SK-N-SH (cell line): ENCODE measurements around the gene ALDH7A1. TPM values are rescaled to one million over a fixed set of nuclear protein-coding genes. Genes with fewer than 3 reads are reported as not detected.

ENCODE experiments used
- CTCF ChIA-PET: fragments of 300-600, 350-600 bp; formaldehyde crosslinking; extraction: SDS; loops from one replicate; lab custom pipeline; 2021; lab: Yijun Ruan, JAX
- POLR2A ChIA-PET: fragments of 350-600 bp; sonication (Branson Sonifier 250); formaldehyde crosslinking; extraction: SDS; loops from one replicate; lab custom pipeline; 2020; ENCODE audit warnings: antibody characterized with exemption, inconsistent platforms; lab: Yijun Ruan, JAX
- DNase-seq: peaks from one replicate; pipeline ENCODE4 v3.0.0; 2012
- H2AFZ ChIP-seq: fragments of 200-600 bp; sonication (generic); 2 replicates; pipeline ENCODE4 v1.8.1; 2016; ENCODE audit warnings: antibody characterized with exemption, mild to moderate bottlenecking, low read depth
- H3F3A ChIP-seq: fragments of 200-600 bp; sonication (generic); replicated peaks from 2 replicates; pipeline ENCODE3; 2016; ENCODE audit warnings: antibody characterized with exemption, mild to moderate bottlenecking; ENCODE audit not compliant: insufficient read depth
- H3K27ac ChIP-seq, 2 experiments: fragments of 200-500 bp in 1 of 2; fragments of 200-600 bp in 1 of 2; sonication (Bioruptor generic) in 1 of 2; sonication (generic), shearing (Covaris generic) in 1 of 2; 2 replicates each; pipeline versions ENCODE4 v1.5.1 to v1.6.1; 2014 to 2016; ENCODE audit warnings: low read depth in 2 of 2, inconsistent platforms in 1 of 2, low read length in 1 of 2, mild to moderate bottlenecking in 1 of 2, mixed read lengths in 1 of 2
- H3K27me3 ChIP-seq: fragments of 200-600 bp; sonication (generic), shearing (Covaris generic); 2 replicates; pipeline ENCODE4 v1.6.1; 2016; ENCODE audit warnings: mixed run types; ENCODE audit not compliant: insufficient read depth
- H3K36me3 ChIP-seq, 2 experiments: fragments of 200-500 bp in 1 of 2; fragments of 200-600 bp in 1 of 2; sonication (Bioruptor generic) in 1 of 2; sonication (generic) in 1 of 2; replicated peaks in 1 of 2; 2 replicates each; pipeline versions ENCODE3 to v1.5.1; 2014 to 2016; ENCODE audit warnings: low read length in 1 of 2, mild to moderate bottlenecking in 1 of 2; ENCODE audit not compliant: insufficient read depth in 2 of 2, control insufficient read depth in 1 of 2
- H3K4me1 ChIP-seq, 2 experiments: fragments of 200-500 bp in 1 of 2; fragments of 200-600 bp in 1 of 2; sonication (Bioruptor generic) in 1 of 2; sonication (generic), shearing (Covaris generic) in 1 of 2; 2 replicates each; pipeline versions ENCODE4 v1.5.1 to v1.6.1; 2014 to 2016; ENCODE audit warnings: low read depth in 1 of 2, low read length in 1 of 2, mixed run types in 1 of 2; ENCODE audit not compliant: insufficient read depth in 2 of 2, control insufficient read depth in 1 of 2
- H3K4me2 ChIP-seq: fragments of 200-600 bp; sonication (generic), shearing (Covaris generic); 2 replicates; pipeline ENCODE4 v1.6.1; 2017; ENCODE audit warnings: mixed run types
- H3K4me3 ChIP-seq, 2 experiments: fragments of 200-500 bp in 1 of 2; fragments of 200-600 bp in 1 of 2; sonication (Bioruptor generic) in 1 of 2; sonication (generic), shearing (Covaris generic) in 1 of 2; 2 replicates each; pipeline versions ENCODE4 v1.5.1 to v1.8.1; 2014 to 2016; ENCODE audit warnings: low read depth in 2 of 2, inconsistent platforms in 1 of 2, low read length in 1 of 2, mild to moderate bottlenecking in 1 of 2, mixed read lengths in 1 of 2, moderate library complexity in 1 of 2
- H3K79me2 ChIP-seq: fragments of 200-600 bp; sonication (generic); 2 replicates; pipeline ENCODE4 v1.8.1; 2017; ENCODE audit warnings: mild to moderate bottlenecking; ENCODE audit not compliant: insufficient read depth
- H3K9ac ChIP-seq: fragments of 200-600 bp; sonication (generic); 2 replicates; pipeline ENCODE4 v1.6.1; 2017; ENCODE audit warnings: mixed run types
- H3K9me2 ChIP-seq: fragments of 200-600 bp; sonication (generic); 2 replicates; pipeline ENCODE4 v1.6.1; 2017; ENCODE audit warnings: mixed run types
- H3K9me3 ChIP-seq: fragments of 200-600 bp; sonication (generic); 2 replicates; pipeline ENCODE4 v1.6.1; 2017; ENCODE audit warnings: mixed run types, mild to moderate bottlenecking, moderate library complexity
- H4K20me1 ChIP-seq: fragments of 200-600 bp; sonication (generic); 2 replicates; pipeline ENCODE4 v1.6.1; 2017; ENCODE audit warnings: mild to moderate bottlenecking, mixed run types; ENCODE audit not compliant: insufficient read depth
- CTCF ChIP-seq: fragments of 200-600 bp; sonication (generic); IDR thresholded peaks from 2 replicates; pipeline ENCODE4 v1.6.1; 2017; ENCODE audit warnings: antibody characterized with exemption, mild to moderate bottlenecking, moderate library complexity
- ELF1 ChIP-seq: IDR thresholded peaks from 2 replicates; pipeline ENCODE4 v1.4.0; 2012
- EP300 ChIP-seq, 2 experiments: IDR thresholded peaks; 2 replicates each; pipeline versions ENCODE4 v1.4.0 to v1.6.1; 2012; ENCODE audit warnings: borderline replicate concordance in 1 of 2, low read depth in 1 of 2, low read length in 1 of 2
- EZH2phosphoT487 ChIP-seq: fragments of 200-600 bp; sonication (generic); IDR thresholded peaks from 2 replicates; pipeline ENCODE4 v1.6.1; 2017; ENCODE audit warnings: low read depth, mixed run types, mild to moderate bottlenecking, antibody characterized with exemption, moderate library complexity, borderline replicate concordance
- GATA2 ChIP-seq: sonication (generic); formaldehyde crosslinking; IDR thresholded peaks from 2 replicates; pipeline ENCODE4 v1.5.0; 2020; ENCODE audit warnings: mild to moderate bottlenecking, missing genetic modification reagents
- MAX ChIP-seq: IDR thresholded peaks from 2 replicates; pipeline ENCODE4 v1.4.0; 2012; ENCODE audit warnings: low read depth
- MXI1 ChIP-seq: IDR thresholded peaks from 2 replicates; pipeline ENCODE4 v1.6.1; 2012; ENCODE audit warnings: mild to moderate bottlenecking, low read depth, low read length, improper control_type of control experiment
- PBX3 ChIP-seq: IDR thresholded peaks from 2 replicates; pipeline ENCODE4; 2012
- POLR2AphosphoS5 ChIP-seq: IDR thresholded peaks from 2 replicates; pipeline ENCODE4 v1.6.1; 2012; ENCODE audit warnings: low read depth, low read length
- RAD21 ChIP-seq: IDR thresholded peaks from 2 replicates; pipeline ENCODE4 v1.6.1; 2012; ENCODE audit warnings: mild to moderate bottlenecking, low read length
- RCOR1 ChIP-seq: fragments of 150-350 bp; IDR thresholded peaks from 2 replicates; pipeline ENCODE4 v1.6.1; 2017; ENCODE audit warnings: antibody characterized with exemption, low read length
- SIN3A ChIP-seq: IDR thresholded peaks from 2 replicates; pipeline ENCODE4 v1.6.1; 2012; ENCODE audit warnings: low read depth, mild to moderate bottlenecking, low read length, moderate library complexity, borderline replicate concordance
- TAF1 ChIP-seq: IDR thresholded peaks from 2 replicates; pipeline ENCODE4 v1.6.1; 2012; ENCODE audit warnings: low read depth, mild to moderate bottlenecking, low read length, moderate library complexity, borderline replicate concordance
- TCF12 ChIP-seq: IDR thresholded peaks from 2 replicates; pipeline ENCODE4 v1.4.0; 2012
- TEAD4 ChIP-seq: IDR thresholded peaks from 2 replicates; pipeline ENCODE4 v1.4.0; 2012; ENCODE audit warnings: mild to moderate bottlenecking, borderline replicate concordance; ENCODE audit not compliant: insufficient read depth
- USF1 ChIP-seq: IDR thresholded peaks from 2 replicates; pipeline ENCODE4 v1.4.0; 2012; ENCODE audit warnings: low read depth, borderline replicate concordance
- USF2 ChIP-seq: fragments of 150-350 bp; IDR thresholded peaks from 2 replicates; pipeline ENCODE4 v1.6.1; 2017; ENCODE audit warnings: antibody characterized with exemption, low read length, low read depth, borderline replicate concordance
- YY1 ChIP-seq: IDR thresholded peaks from 2 replicates; pipeline ENCODE4 v1.4.0; 2012; ENCODE audit warnings: low read depth, mild to moderate bottlenecking
- ZBTB33 ChIP-seq: IDR thresholded peaks from 2 replicates; pipeline ENCODE4 v1.4.0; 2012; ENCODE audit warnings: low read depth, borderline replicate concordance
- WGBS: methylation state at CpG from one replicate; pipeline ENCODE4 v1.1.6; 2017; ENCODE audit warnings: low lambda C conversion rate; 5-methylcytosine and 5-hydroxymethylcytosine counted together
- polyA plus RNA-seq, 3 experiments: library from polyadenylated mRNA; depleted of rRNA; stranded (reverse); fragments of >200 nt; gene quantifications; 2 replicates each; pipeline ENCODE4 v1.2.3, GENCODE V29; 2012

Gene ALDH7A1
- polyA plus RNA-seq, 1 of the 3 experiments (the other 2 are of a cell fraction): 44.5 TPM

- no peak for TF ChIP-seq CTCF
- no peak for TF ChIP-seq MAX
Observed at GRCh38 chr5:126527892-126528291, 67.1 kb downstream of the ALDH7A1 start (continued).

GRCh38 chr5:126527158-126527557 is 67.9 kb downstream of the ALDH7A1 start:
- WGBS: 83% methylated on average over 1 of the region's 1 CpG
- POLR2A ChIA-PET: no interaction called here

More at GRCh38 chr5:126527158-126527557, 67.9 kb downstream of the ALDH7A1 start:
- Histone ChIP-seq H3K9ac (no peak overlapping the region), H3K4me1 (peaks cover 6 to 7% of the 10 kb centered on the region in 2 experiments; a peak in 1 of 4 replicates), H3K79me2 (no peaks in the 10 kb centered on the region), H3K4me3 (no peak overlapping the region), H3K36me3 (no peaks in the 10 kb centered on the region), H3K4me2 (no peak overlapping the region), H3K27me3 (no peaks in the 10 kb centered on the region), H3K9me3 (no peaks in the 10 kb centered on the region), H4K20me1 (no peaks in the 10 kb centered on the region), H3F3A (peaks cover 5% of the 10 kb centered on the region), H3K27ac (no peak overlapping the region; a peak in 1 of 4 replicates), H3K9me2 (no peaks in the 10 kb centered on the region), H2AFZ (no peak overlapping the region)
- CTCF ChIA-PET: no interaction called here
- no peak for TF ChIP-seq ZBTB33
- no peak for TF ChIP-seq EP300 (IDR thresholded peaks at IDR 0.05; ENCODE audit: borderline replicate concordance in 1 of 2, low read depth in 1 of 2, low read length in 1 of 2)
- no peak for TF ChIP-seq RCOR1
- no peak for TF ChIP-seq RAD21
- no peak for TF ChIP-seq PBX3
- TF ChIP-seq POLR2AphosphoS5: no peak
- no peak for TF ChIP-seq USF2
- no peak for TF ChIP-seq EZH2phosphoT487
- no peak for TF ChIP-seq TEAD4
- no peak for TF ChIP-seq USF1
- TF ChIP-seq TAF1: no peak
- no peak for TF ChIP-seq ELF1
- TF ChIP-seq SIN3A: no peak
- no peak for TF ChIP-seq GATA2
- TF ChIP-seq YY1: no peak
- TF ChIP-seq TCF12: no peak
- TF ChIP-seq MXI1: no peak
- no peak for DNase-seq
